Frontal cortex (tissue), 4 donors: Measurements from ENCODE around the gene NCOR1. TPM values are rescaled to one million over a fixed set of nuclear protein-coding genes. Genes with fewer than 3 reads are reported as not detected.
A peak's percentile ranks its signal among the peaks of the same experiment; 100 is the strongest.
"Not testable (repeated sequence)": the region's sequence is repeated elsewhere in the genome, so short reads cannot be mapped to it uniquely, and the experiment has no call there.

ENCODE experiments used
- DNase-seq, 2 donors: peaks; one replicate each; pipeline ENCODE4 v3.0.0; 2012; ENCODE audit warnings: low spot score in 2 of 2
- FAIRE-seq: peaks from 2 replicates; lab custom pipeline; 2012; peaks lifted over from hg19 to GRCh38; lab: Jason Lieb, UNC
- total RNA-seq: library from RNA; depleted of rRNA; stranded (reverse); fragments of >200 nt; gene quantifications from one replicate; pipeline ENCODE4 v1.2.3, GENCODE V29; 2014
- donor health status: control.
- donor health status: control.
- donor health status: control.

NCOR1 gene
- total RNA-seq: 104 TPM

- peak; percentile 79 to 82 for DNase-seq
- FAIRE-seq: no peak
These were observed at the start of gene NCOR1 for GRCh38 chr17:16215273-16215964. Gene NCOR1 (minus strand): TSS chr17:16215534. CDS start chr17:16194569, 20,965 bp downstream.

GRCh38 chr17:16262201-16262600 lies 46.9 kb upstream of the NCOR1 start:
- no peak for FAIRE-seq
- no peak for DNase-seq

DNA sequence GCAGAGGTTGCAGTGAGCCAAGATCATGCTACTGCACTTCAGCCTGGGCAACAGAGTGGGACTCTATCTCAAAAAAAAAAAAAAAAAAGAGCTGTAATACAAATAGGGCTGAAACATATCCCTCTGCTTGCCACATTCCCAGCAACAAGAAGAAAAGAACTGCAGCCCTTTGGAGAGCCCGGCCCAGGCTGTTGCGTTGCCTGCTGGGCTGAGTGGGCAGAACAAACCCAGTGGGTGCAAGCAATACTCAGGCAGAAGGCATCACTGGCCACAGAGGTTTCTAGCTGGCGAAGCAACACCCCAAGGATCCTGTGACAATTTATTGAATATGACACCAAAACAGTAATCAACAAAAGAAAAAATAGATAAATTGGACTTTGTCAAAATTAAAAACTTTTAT lies 45.7 kb upstream of the NCOR1 start:
- DNase-seq: no peak
- no peak for FAIRE-seq

- DNase-seq (no peak), FAIRE-seq (no peak)
These were observed 44.6 kb upstream of the NCOR1 start for GRCh38 chr17:16259926-16260325.

DNA sequence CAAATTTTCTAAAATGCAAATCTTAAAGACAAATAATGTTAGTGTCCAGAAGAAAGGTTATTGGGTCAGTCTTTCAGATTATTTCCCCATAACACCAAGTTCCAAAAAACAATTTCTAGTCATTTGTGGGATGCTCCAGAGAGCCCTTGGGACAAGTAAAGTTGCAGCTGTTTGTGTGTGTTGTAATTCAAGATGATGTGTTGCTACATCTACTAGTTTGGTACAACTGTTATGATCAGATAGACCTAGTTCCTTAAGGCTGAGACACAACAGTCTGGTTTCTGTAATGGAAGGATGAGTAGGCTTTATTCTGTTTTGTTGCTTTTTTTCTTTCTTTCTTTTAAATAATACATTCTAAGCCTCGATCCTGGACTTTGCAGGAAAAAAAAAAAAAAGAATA lies 43.6 kb upstream of the NCOR1 start:
- FAIRE-seq (no peak), DNase-seq (no peak)

- FAIRE-seq (no peak), DNase-seq (peak; percentile 34 to 41)
These were observed 40.2 kb upstream of the NCOR1 start for GRCh38 chr17:16255481-16255921.

DNA sequence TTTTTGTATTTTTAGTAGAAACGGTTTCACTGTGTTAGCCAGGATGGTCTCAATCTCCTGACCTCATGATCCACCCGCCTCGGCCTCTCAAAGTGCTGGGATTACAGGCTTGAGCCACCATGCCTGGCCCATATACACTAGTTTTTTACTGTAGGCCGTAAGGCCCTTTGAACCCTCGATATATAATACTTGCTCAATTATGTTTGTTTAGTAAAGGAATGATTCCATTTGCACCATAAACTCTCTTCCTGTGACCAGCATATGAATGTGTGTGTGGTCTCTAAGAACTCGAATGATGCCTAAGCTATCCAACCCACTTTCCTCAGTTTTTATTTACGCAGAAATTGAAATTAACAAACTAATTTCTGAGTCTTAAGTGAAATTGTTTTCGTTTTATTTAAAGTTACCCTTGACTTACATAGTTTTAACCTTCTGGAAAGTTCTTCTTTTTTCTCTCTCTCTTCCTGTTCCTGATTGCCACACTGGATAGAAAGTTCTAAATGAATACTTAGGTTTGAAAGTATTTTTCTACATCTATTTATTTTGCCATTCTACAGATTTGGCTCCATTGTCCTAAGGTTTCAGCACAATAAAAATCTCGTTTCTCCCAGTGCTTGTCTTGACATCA lies 39.6 kb upstream of the NCOR1 start:
- FAIRE-seq: no peak
- no peak for DNase-seq

DNA sequence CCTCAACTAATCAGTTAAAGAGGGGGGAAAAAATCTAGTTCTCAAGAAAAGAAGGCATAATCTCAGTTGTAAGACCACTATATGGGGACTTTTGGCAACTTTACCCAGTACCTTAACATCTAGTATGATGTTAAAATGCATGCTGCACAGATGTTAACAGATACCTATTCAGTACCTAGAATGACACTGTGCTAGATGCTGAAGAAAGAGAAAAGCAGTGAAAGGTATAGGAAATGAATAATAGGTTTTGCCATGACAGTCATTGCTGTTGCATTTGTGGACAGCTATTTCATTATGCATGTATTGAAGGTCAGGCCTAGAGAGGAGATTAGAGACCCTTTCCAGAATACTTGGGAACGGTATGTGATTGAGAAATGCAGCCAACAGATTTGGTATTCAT lies 36.2 kb upstream of the NCOR1 start:
- FAIRE-seq: no peak
- DNase-seq: no peak

DNA sequence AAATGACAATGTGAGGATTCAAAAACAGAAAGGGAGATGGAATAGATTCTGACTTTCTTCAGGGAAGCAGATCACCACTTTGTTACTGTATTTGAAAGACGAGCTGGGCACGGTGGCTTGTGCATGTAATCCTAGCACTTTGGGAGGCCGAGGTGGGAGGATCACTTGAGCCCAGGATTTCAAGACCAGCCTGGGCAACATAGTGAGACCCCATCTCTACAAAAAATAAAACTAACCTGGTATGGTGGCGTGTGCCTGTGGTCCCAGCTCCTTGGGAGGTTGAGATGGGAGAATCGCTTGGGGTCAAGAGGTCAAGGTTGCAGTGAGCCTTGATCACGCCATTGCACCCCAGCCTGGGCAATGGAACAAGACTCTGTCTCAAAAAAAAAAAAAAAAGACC lies 35.7 kb upstream of the NCOR1 start:
- FAIRE-seq: no peak
- DNase-seq: no peak

- FAIRE-seq: no peak
- DNase-seq: no peak
These were observed 35.3 kb upstream of the NCOR1 start for GRCh38 chr17:16250635-16251034.

GRCh38 chr17:16247586-16247984 lies 32.3 kb upstream of the NCOR1 start:
- no peak for FAIRE-seq
- no peak for DNase-seq

DNA sequence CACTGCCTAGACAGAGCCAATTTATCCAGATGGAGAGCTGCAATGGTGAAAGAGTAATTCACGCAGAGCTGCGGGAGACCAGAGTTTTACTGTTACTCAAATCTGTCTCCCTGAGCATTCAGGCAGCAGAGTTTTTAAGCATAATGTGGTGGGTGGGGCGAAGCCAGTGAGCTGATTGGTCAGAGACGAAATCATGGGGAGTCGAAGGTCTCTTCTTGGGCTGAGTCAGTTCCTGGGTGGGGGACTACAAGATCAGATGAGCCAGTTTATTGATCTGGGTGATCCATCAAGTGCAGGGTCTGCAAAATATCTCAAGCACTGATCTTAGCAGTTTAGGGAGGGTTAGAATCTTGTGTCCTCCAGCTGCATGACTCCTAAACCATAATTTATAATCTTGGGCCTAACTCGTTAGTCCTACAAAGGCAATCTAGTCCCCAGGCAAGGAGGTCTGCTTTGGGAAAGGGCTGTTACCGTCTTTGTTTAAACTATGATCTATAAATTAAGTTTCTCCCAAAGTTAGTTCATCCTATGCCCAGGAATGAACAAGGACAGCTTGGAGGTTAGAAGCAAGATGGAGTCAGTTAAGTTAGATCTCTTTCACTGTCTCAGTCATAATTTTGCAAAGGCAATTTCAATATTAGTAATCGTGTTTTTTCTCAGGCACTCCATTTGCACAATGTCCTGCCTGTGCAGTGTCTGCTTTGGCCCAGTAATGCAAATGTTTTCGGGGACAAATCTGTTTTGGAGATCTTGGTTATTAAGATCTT lies 28.6 kb upstream of the NCOR1 start:
- FAIRE-seq: no peak
- DNase-seq: no peak

GRCh38 chr17:16243385-16243784 lies 28.1 kb upstream of the NCOR1 start:
- DNase-seq: no peak

DNA sequence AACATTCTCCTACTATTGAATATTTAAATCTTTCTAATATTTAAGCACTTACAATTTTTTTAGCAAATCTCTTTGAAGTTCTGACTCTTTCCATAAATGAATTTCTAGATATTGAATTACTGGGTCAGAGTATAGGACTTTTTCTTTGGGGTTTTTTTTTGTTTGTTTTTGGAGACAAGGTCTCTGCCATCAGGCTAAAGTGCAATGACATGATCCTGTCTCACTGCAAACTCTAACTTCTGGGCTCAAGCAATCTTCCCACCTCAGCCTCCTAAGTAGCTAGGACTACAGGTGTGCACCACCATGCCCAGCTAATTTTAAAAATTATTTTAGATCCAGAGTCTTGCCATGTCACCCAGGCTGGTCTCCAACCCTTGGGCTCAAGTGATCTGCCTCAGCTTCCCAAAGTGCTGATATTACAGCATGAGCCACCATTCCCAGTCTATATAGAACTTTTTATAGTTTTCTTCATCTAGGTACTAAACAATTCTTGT lies 26.6 kb upstream of the NCOR1 start:
- DNase-seq (no peak), FAIRE-seq (no peak)

More at GRCh38 chr17:16243385-16243784, 28.1 kb upstream of the NCOR1 start:
- no peak for FAIRE-seq

DNA sequence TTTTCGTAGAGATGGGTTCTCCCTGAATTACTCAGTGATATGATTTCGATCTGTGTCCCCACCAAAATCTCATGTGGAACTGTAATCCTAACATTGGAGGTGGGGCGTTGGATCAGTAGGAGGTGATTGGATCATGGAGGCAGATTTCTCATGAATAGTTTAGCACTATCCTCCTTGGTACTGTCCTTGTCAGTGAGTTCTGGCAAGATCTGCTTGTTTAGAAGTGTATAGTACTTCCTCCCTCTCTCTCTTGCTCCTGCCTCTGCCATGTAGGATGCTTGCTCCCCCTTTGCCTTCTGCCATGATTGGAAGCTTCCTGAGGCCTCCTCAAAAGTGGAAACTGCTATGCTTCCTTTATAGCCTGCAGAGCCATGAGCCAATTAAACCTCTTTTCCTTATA lies 24.6 kb upstream of the NCOR1 start:
- DNase-seq (no peak), FAIRE-seq (no peak)

DNA sequence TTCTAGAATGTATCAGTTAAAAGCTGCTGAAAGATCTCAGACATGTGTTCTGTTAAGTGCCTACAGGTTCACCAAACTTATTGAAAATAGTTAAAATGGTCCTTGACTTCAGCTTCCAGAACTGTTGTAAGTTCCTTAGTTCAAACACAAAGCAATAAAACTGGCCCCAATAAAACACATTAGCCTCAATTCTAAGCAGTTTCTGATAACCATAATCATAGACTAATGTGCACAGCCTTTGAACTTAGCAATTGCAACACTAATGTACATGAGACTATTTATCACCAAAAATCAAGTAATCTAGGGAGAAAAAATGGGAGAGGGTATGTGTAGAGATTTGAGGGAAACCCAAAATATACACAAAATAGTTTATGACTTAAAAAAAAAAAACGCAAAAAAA lies 17.1 kb upstream of the NCOR1 start:
- FAIRE-seq (no peak), DNase-seq (no peak)

DNA sequence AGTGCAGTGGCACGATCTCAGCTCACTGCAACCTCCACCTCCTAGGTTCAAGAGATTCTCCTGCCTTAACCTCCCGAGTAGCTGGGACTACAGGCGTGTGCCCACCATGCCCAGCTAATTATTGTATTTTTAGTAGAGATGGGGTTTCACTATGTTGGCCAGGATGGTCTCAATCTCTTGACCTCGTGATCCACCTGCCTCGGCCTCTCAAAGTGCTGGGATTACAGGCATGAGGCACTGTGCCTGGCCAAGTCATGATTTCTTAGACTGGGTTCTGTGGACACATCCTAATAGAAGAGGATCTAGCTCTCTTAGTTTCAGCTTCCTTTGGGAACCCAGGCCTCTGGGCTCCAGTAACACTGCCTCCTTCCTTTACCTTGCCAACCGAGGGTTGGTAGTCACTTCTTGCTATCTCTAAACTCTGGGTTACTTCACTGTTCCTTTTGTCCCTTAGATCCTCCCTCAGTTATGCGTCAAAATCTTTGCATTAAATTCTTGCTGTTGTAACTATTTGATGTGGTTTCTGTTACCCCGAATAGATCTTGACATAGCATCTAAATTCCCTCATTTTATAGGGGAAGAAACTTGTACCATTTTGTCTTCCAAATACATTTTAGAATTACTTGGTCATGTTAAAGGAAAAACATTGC lies 14.7 kb upstream of the NCOR1 start:
- not testable (repeated sequence) for DNase-seq, FAIRE-seq

DNA sequence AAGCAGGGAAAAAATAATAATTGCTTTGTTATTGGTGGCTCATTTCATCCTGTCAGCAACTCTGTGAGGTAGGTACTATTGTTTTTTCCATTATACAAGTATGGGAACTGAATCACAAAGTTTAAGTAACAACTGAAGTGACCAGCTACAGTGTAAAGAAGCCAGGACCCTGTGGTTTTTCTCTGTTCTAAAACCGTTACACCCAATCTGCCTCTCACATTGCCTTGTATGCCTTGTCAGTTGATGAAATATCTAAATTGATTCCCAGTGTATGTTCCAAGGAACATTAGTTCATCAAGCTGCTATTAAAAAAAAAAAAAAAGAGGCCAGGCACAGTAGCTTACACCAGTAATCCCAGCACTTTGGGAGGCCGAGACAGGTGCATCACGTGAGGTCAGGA lies 7.1 kb upstream of the NCOR1 start:
- FAIRE-seq (no peak), DNase-seq (no peak)

- FAIRE-seq: no peak
- peak; percentile 63 to 72 for DNase-seq
These were observed 1.8 kb upstream of the NCOR1 start, which contains the start of gene PIGL for GRCh38 chr17:16217002-16217635. Gene PIGL (plus strand): TSS chr17:16217210. CDS start chr17:16217227, 17 bp downstream.
